ENCODE measurements around the gene TMEM161B. TPM values are rescaled to one million over a fixed set of nuclear protein-coding genes. Genes with fewer than 3 reads are reported as not detected.

The TMEM161B gene
- total and polyA plus RNA-seq, 11 donors = 2.9 to 13.2 (median 9.3) TPM

DNA sequence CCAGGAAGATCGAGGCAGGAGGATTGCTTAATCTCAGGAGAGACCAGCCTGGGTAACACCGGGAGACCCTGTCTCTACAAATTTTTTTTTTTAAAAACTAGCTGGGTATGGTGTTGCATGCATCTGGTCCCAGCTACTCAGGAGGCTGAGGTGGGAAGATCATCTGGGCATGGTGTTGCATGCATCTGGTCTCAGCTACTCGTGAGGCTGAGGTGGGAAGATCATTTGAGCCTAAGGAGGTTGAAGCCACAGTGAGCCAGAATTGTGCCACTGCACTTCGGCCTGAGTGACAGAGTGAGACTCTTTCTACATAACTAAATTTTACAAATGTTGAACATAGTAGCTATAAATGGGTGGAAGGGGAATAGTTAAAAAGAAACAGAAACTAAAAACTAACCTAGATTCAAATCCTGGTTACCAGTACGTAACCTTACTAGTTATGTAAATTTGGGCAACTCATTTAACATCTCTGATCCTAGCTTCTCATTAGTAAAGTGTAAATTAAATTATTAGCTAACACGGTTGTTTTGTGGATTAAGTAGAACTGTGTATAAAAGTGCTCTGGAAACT is 41.7 kb downstream of the TMEM161B start:
- H3K9me3 ChIP-seq = no peaks in the 10 kb centered on the region
- peaks cover 0 to 56% (median 8%) of the 10 kb centered on the region in 9 donors for H3K36me3 ChIP-seq
- no peak for DNase-seq
- TF ChIP-seq POLR2A (IDR thresholded peaks at IDR 0.05) = no peak
- TF ChIP-seq, protein P1, sequence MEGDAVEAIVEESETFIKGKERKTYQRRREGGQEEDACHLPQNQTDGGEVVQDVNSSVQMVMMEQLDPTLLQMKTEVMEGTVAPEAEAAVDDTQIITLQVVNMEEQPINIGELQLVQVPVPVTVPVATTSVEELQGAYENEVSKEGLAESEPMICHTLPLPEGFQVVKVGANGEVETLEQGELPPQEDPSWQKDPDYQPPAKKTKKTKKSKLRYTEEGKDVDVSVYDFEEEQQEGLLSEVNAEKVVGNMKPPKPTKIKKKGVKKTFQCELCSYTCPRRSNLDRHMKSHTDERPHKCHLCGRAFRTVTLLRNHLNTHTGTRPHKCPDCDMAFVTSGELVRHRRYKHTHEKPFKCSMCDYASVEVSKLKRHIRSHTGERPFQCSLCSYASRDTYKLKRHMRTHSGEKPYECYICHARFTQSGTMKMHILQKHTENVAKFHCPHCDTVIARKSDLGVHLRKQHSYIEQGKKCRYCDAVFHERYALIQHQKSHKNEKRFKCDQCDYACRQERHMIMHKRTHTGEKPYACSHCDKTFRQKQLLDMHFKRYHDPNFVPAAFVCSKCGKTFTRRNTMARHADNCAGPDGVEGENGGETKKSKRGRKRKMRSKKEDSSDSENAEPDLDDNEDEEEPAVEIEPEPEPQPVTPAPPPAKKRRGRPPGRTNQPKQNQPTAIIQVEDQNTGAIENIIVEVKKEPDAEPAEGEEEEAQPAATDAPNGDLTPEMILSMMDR (IDR thresholded peaks at IDR 0.05) = no peak
- WGBS, 4 donors = 80 to 87% (median 82%) methylated on average over 6 of the region's 6 CpGs
- H3K4me3 ChIP-seq = no peak overlapping the region
- H3K27me3 ChIP-seq = no peaks in the 10 kb centered on the region
- no peaks in the 10 kb centered on the region for H3K4me1 ChIP-seq
- ATAC-seq = no peak
- intact Hi-C loops (cut with DNase I) = no loop called here
- H3K27ac ChIP-seq = no peak overlapping the region

DNA sequence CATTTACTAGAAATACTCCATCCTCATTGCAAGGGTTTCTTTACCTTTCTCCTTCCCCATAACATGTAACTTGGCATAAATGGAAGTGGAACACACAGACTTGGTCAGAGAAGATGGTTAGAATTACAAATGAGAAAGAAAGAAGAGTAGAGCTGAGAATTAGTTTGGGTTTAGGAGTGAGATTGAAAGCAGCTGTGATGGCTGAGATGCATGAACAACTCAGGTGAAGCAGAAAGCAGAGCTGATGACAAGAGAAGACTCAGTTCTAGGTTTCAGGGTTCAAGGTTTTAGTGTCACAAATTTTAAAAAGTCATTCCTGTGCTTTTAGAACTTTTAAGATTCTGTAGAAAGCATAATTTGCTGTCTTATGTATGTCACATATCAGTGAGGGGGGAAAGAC is 54.0 kb downstream of the TMEM161B start:
- H3K27me3 ChIP-seq = no peaks in the 10 kb centered on the region
- H3K4me3 ChIP-seq = no peak overlapping the region
- no peak for ATAC-seq
- intact Hi-C loops (cut with DNase I) = no loop called here
- no peak overlapping the region for H3K27ac ChIP-seq
- no peaks in the 10 kb centered on the region for H3K9me3 ChIP-seq
- peaks cover 0 to 72% (median 58%) of the 10 kb centered on the region in 9 donors for H3K36me3 ChIP-seq
- H3K4me1 ChIP-seq = no peaks in the 10 kb centered on the region
- TF ChIP-seq, protein P1 (IDR thresholded peaks at IDR 0.05) = no peak
- no peak for TF ChIP-seq POLR2A (IDR thresholded peaks at IDR 0.05)
- no peak for DNase-seq

DNA sequence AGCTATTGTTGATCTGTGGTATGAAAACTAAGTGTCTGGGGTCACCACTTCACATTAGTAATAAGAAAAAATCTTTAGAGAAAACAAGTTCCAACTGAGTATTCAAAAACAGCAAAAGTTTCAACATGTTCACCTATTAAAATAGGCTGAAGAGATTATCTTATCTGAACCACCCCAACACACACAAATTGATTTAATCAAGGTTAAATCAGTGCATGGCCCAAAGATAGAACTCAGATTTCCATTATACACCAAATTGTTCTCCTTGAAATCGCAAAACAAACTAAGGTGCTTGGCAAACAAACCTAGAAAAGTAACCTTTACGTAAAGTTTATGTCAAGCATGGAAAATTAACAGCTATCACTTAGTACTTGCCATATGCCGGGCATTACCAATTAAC is 61.1 kb downstream of the TMEM161B start:
- Histone ChIP-seq H3K27me3 (no peaks in the 10 kb centered on the region), H3K4me1 (no peaks in the 10 kb centered on the region), H3K9me3 (no peaks in the 10 kb centered on the region), H3K36me3 (peaks cover 0 to 60% (median 28%) of the 10 kb centered on the region in 9 donors), H3K4me3 (no peak overlapping the region), H3K27ac (no peak overlapping the region)
- intact Hi-C loops (cut with DNase I) = no loop called here
- TF ChIP-seq, protein P1 (IDR thresholded peaks at IDR 0.05) = no peak
- no peak for TF ChIP-seq POLR2A (IDR thresholded peaks at IDR 0.05)
- DNase-seq (no peak), ATAC-seq (no peak)
- 95 to 100% (median 97%) methylated on average over 3 of the region's 3 CpGs for WGBS, 4 donors

DNA sequence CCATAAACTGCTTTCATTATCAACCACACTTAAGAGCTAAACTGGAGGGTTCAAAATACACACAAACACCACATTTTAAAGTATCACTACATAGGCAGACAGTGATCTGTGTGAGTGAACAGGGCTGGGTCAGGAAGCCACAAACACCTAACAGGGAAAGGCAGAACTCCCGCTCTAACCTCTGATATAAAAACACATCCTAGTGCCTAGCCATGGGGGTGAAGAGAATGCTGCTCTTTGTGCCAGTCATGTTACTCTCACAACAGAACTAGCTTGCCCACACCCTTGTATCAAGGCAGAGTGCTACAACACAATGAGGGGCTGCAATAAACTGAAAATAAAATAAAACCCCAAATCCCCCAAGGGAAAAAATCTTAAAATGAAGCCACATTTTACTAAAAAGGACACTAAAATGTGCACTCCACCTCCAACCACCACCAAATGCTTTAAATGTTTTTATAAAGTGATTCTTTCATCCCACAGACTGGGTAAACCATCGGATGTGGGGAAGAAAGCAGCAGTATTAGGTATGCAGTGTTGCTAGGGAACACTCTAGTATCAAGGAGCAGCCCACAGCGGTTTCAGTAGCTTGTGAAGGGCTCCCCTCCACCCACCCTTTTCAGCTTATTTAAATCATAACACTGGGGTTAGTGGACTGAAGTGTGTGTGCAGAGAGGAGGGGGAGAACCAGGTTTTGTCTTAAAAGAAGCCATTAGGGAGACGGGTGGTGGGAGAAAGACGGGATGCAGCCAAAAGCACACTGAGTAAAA is 64.5 kb downstream of the TMEM161B start:
- TF ChIP-seq POLR2A (IDR thresholded peaks at IDR 0.05) = no peak
- TF ChIP-seq, protein P1 (IDR thresholded peaks at IDR 0.05) = no peak
- DNase-seq (no peak), ATAC-seq (peak in 1 of 4 donors; percentile 22)
- no peak overlapping the region for H3K4me3 ChIP-seq
- peaks cover 0 to 78% (median 47%) of the 10 kb centered on the region in 9 donors for H3K36me3 ChIP-seq
- H3K4me1 ChIP-seq = no peaks in the 10 kb centered on the region
- H3K9me3 ChIP-seq = no peaks in the 10 kb centered on the region
- WGBS, 4 donors = 87 to 93% (median 90%) methylated on average over 5 of the region's 5 CpGs
- H3K27me3 ChIP-seq = no peaks in the 10 kb centered on the region
- H3K27ac ChIP-seq = no peak overlapping the region
- intact Hi-C loops (cut with DNase I) = no loop called here

Data from heart left ventricle (tissue), 16 donors.